ENCODE data around the gene LPCAT1.
"Not testable (repeated sequence)": the region's sequence is repeated elsewhere in the genome, so short reads cannot be mapped to it uniquely, and the experiment has no call there.

Gene LPCAT1

DNA sequence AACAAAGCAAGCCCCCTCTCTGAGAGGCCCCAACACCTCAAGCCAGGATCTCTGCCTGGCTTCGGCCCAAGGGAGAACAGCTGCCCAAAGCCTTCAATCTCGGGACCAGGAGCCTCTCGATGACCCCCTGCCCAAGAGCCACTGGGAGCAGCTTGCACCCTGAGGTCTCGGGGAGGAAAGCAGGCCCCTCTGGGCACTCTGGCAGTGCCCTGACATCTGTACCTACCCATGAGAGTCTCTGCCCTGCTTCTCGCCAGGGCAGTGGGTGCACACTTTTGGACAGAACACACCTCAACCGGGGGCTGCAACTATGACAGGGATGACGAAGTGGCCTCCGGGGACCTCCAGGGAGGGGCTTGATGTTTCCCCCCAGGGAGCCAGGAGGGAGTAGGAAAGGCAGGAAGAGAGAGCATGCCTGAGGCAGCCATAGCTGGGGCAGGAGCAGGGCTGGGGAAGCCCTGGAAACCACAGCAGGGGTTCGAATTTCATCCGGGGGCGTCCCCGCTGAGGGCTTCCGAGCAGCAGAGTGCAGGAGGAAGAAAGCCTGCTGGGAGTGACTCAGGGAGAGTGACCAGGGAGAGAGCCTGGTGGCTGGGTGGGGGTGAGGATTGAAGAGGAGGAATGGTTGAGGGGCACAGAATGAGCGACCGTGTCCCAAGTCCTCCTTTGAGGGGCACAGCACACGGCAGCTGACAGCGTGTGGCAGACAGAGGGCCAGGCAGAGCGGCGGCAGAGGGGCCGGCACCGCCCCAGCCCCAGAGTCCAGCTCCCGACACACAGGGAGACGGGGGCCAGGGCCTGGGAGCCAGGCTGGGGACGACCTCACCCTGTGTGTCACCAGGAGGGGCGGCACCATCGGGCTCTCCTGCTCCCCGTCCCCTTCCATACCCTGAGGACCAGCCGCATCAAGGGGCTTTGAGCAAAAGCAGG lies 1.8 kb downstream of the LPCAT1 start:
- no peak for DNase-seq (ENCODE audit: low spot score)

DNA sequence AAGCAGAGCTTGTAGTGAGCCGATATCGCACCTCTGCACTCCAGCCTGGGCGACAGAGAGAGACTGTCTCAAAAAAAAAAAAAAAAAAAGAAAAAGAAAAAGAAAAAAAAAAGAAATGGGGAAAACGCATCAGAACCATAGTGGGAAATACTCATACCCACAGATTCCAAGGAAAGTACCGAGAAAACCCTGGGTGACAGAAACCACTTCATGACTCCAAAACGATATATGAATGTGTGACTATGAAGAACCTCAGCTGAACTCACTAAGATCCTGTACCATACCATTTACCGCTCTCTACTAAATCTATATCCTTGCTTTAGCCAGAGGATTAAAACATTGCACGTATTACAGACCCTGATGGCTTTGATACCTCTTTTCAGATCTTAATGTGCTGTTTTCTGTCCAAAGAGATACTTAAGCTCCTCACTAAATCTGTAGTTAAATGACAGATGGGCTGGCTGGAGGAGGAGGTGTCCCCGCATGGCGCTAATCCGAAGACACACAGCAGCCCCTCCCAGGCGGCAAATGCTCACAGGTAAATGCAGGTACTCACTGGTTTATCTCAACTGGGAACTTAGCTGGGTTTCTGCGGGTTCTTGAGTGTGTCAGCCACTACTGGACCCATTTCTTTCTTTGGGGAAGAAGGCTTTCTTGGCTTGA lies 2.8 kb downstream of the LPCAT1 start:
- no peak for DNase-seq (ENCODE audit: low spot score)

- DNase-seq (ENCODE audit: low spot score): no peak
Measured at GRCh38 chr5:1519631-1520210, 4.0 kb downstream of the LPCAT1 start.

DNA sequence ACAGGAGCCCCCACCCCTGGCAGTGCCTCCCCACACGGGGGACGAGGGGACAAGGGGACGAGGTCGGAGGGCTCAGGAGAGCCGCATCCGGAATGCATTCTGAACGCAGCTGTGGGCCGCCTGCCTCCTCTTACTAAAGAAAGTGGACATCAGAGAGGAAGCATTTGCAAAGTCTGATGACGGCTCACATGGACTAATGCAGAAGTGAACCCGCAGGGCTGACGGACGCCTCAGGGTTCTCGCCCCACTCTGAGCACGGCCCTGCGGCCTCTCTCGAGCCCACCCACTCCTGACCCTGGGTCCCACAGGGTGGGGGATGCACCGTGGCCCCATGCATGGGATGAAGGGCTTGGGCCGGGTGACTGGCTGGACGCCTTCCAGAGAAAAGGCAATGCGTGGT lies 5.9 kb downstream of the LPCAT1 start:
- DNase-seq (ENCODE audit: low spot score): no peak

DNA sequence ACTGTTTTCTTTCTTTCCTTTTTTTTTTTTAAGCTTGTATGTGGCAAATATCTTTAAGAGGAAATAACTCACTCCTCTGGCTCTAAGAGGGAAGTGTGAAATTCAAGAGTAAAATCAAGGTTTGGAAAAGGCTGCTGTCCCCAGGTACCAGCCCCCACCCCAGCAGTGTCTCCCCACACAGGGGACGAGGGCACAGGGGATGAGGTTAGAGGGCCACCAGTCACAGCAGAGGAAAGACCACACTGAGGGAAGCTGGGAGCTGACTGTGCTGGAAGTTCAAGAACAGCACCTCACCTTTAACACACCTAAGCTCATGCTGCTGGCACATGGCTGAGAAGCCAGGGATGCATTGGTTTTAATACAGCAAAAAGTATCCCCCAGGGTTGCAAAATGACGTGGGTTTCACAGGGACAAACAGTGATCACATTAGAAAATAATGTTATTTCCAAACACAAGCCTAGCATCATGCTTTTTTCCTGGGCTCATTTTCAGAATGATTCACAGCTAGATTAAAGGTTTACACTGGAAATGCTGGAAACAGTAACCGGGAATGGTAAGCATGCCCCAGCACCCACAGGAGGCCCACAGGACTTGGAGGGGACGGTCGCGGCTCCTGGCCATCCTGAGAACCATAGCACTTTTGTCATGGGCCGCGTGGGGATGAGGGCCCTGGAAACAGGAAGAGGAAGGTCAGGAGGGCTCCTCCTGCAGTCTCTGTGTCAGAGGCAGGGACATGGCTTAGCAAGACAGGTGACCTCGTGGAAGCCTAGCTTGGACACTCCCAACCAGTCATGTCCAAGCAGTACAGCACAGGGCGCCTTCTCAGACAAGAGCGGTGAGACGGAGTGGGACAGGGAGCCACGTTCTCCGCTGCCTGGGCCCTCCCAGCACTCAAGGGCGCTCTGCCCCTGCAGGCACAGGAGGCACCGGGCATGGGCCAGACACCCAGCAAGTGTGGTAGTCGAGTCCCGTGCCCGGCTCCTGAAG lies 6.9 kb downstream of the LPCAT1 start:
- no peak for DNase-seq (ENCODE audit: low spot score)

DNA sequence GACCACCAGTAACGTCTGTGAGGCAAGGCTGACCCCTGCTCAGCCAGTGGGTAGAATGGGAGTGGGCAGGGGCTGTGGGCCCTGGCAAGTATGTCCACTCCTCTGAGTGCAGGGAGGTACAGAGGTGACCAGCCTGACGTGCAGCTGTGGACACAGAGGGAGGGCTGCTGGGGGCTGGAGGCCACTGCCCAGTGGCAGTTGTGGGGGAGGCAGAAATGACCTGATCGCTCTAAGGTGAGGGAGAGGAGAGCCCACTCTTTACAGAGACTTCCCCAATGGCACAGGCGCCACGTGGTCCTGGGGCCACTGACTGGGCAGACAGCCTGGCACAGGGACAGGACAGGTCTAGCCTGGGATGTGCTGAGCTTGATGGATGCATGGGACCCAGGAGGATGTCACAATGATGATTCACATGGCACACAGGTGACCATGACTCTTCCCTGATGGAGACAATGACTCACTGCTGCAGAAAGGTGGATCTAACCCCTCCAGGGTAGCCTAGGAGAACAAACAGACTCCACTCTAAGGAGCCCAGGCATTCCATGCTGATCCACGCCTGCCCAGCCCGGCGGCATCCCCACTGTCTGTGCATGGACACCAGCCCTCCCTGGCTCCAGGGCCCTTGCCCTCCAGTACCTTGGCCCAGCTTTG lies 7.7 kb downstream of the LPCAT1 start:
- DNase-seq (ENCODE audit: low spot score): no peak

- DNase-seq (ENCODE audit: low spot score): no peak
Measured at GRCh38 chr5:1515311-1515920, 8.3 kb downstream of the LPCAT1 start.

- not testable (repeated sequence) for DNase-seq (ENCODE audit: low spot score)
Measured at GRCh38 chr5:1514819-1515310, 8.9 kb downstream of the LPCAT1 start.

- no peak for DNase-seq (ENCODE audit: low spot score)
Measured at GRCh38 chr5:1514027-1514818, 9.5 kb downstream of the LPCAT1 start.

- DNase-seq (ENCODE audit: low spot score): no peak
Measured at GRCh38 chr5:1513326-1514026, 10.3 kb downstream of the LPCAT1 start.

DNA sequence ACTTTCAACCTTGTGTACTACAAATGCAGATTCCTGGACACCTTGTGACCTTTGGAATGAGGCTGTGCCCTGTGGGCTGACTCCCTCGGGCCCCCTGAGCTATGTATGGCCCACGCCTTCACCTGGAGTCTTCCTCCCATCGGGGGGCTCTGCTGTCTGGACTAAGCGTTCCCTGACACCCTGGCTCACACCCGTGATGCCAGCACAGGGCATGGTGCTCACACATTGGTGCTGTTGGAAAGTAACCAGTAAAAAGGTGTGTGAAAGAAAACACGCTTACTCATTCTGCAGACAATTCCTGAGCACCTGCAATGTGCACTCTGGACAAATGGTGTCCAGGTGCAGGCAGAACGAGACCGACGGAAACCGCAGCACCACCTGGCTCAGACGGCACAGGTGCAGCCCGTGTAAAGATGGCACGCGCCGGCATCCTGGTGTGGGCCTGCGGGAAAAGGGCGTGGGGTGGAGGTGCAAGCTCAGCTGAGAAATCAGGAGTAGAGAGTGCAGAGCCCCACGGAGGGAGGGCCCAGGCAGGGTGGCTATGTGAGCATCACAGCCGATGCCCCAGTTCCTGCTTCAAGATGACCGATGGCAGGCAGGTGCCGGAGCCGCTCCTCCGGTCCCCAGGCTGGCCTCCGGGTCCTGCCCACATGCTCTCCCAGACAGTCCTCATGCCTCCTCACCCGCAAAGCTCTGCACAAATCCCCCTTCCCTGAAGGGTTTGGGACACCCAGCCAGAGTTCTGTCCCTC lies 11.0 kb downstream of the LPCAT1 start:
- DNase-seq (ENCODE audit: low spot score): no peak

DNA sequence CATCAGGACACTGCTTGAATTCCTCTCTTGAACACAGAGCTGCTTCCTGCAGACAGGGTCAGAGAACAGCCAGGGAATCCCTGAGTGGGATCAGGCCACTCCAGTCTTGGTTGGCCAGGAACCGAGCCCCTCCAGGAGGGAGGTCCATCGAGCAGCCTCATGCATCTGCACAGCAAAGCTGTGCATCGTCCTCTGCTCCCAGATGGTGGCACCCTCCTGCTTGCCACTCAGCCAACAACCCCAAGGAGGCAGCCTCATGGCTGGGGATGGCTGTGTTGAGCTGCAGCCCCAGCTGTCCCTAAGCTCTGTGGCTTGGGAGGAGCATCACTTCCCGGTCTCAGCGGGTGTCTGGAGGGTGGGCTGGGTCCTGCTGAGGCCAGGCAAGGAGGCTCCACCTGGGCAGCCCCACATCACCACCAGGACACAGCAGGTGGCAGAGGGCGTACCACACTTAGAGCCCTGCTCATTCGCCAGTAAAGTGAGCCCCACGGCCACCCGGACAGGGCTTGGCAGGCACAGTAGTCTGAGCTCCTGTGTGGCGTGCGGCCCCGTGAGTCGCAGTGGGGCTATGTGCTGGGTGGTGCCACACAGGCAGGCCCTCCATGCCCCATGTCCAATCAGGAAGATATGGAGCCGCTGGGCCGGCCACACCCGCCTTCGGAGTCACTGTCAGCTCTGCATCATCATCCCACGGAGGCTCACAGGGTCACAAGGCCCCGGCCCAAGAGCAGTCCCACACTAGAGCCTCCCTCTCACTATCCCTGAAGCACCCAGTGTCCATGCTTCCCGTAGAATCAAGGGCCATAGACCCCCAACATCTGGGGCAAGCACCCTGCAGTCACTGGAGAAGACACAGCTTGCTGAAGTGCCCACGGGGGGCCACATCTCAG lies 11.9 kb downstream of the LPCAT1 start:
- DNase-seq (ENCODE audit: low spot score): no peak

- no peak for DNase-seq (ENCODE audit: low spot score)
Measured at GRCh38 chr5:1511048-1511447, 12.7 kb downstream of the LPCAT1 start.

GRCh38 chr5:1510631-1511030 lies 13.1 kb downstream of the LPCAT1 start:
- no peak for DNase-seq (ENCODE audit: low spot score)

GRCh38 chr5:1510151-1510561 lies 13.6 kb downstream of the LPCAT1 start:
- DNase-seq (ENCODE audit: low spot score): no peak

DNA sequence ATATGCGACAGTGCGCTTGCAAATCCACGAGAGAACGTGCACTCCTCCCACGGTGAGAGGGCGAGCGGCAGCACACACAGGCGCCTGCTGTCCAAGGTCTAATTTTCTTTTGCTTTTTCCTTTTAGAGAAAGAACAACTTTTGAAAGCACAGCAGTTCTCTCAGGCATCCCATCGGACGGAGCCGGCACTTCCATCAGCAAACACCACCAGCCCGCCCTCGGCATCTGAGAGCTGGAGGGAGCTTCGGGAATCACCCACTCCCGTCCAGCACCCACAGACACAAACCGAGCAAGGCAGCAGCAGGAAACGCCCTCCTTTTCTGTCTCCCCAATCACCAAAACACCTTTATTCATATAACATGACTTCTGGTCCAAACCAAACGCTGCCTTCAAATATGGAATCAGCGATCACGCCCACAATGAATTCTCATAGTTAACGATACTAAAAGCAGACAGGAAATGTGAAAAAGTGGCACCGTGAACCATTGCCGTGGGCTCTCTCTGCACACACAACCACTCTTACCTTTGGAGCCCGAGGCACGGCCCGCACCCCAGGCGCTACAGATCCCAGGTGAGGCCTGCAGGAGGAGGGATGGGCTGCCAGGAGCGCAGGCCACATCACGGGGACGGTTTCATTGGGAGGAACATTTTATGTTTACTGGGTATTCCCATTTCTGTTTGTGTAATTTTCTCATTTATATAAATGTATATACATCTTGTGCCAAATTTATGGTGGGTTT lies 14.2 kb downstream of the LPCAT1 start:
- no peak for DNase-seq (ENCODE audit: low spot score)
